Caki2 (cell line): ENCODE results near the gene CFAP45. TPM values are rescaled to one million over a fixed set of nuclear protein-coding genes. Genes with fewer than 3 reads are reported as not detected.

Experiments
- DNase-seq: peaks from one replicate; pipeline ENCODE4 v3.0.0-alpha.2; 2015; ENCODE audit warnings: low read depth
- in situ Hi-C: cut with HindIII; loops from 2 replicates; pipeline ENCODE4 v1.10.0; 2016; ENCODE audit warnings: low sequenced_read_pairs, low pct_unique_long_range_greater_than_20kb, mixed read lengths
- total RNA-seq: library from RNA; depleted of rRNA; stranded (reverse); fragments of >200 nt; shearing (Covaris generic); gene quantifications from 2 replicates; pipeline ENCODE4 v1.2.3, GENCODE V29; 2014; ENCODE audit warnings: low replicate concordance

Gene CFAP45
- total RNA-seq, 1 experiment from 2014 or later, result not detected

GRCh38 chr1:159927211-159927848 lies 27.4 kb upstream of the CFAP45 start:
- in situ Hi-C loops, result no loop called here

GRCh38 chr1:159925719-159926078 lies 25.7 kb upstream of the CFAP45 start:
- in situ Hi-C loops, result no loop called here
- DNase-seq, result no peak

More at GRCh38 chr1:159927211-159927848, 27.4 kb upstream of the CFAP45 start:
- no peak for DNase-seq

- DNase-seq, result peak; percentile 95
- in situ Hi-C loops, result no loop called here
These were observed 25.1 kb upstream of the CFAP45 start, which contains the start of gene TAGLN2 for GRCh38 chr1:159924791-159925718. TAGLN2 (minus strand) TSS chr1:159925507; CDS start chr1:159920509, 4,998 bp downstream.

- in situ Hi-C loops, result no loop called here
- peak; percentile 91 for DNase-seq
These were observed 24.2 kb upstream of the CFAP45 start for GRCh38 chr1:159924025-159924790.

DNA sequence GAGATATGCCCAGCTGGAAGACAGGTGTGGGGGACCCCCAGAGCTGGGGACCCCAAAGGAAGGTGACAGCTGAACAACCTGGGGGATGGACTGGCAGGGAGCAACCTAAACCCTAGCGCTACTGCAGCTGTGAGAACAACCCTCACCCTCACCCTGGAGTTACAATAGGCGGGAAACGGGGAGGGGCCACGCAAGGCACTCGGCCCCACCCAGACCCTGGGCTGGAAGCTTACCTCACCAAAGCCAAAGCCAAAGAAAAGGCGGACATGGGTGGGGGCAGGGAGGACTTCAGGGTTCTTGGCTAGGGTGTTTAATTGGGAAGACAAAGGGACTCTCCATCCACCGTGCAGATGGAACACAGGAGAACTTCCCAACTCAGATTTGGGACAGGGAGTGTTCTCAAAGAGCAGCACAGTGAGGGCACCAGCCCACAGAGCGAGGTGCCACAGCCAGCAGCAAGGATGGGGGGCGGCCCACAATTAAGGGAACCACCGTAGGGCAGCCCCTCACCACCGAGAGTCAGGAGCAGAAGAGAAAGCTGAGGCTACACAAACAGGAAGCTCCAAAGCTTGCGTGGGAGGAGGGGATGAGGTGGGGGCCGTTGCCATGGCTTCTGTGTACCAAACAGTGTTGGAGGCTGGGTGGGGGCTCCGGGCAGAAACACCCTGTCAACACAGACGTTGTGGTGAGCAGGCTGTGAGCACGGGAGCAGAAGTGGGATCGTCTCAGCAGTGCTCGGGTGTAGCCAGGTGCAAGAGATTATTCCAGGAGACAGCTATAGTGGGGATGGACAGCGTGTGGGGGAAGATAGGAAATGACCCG lies 23.4 kb upstream of the CFAP45 start:
- DNase-seq, result peak; percentile 89
- in situ Hi-C loops, result no loop called here

- in situ Hi-C loops, result no loop called here
- no peak for DNase-seq
These were observed 22.7 kb upstream of the CFAP45 start for GRCh38 chr1:159922511-159923202.

DNA sequence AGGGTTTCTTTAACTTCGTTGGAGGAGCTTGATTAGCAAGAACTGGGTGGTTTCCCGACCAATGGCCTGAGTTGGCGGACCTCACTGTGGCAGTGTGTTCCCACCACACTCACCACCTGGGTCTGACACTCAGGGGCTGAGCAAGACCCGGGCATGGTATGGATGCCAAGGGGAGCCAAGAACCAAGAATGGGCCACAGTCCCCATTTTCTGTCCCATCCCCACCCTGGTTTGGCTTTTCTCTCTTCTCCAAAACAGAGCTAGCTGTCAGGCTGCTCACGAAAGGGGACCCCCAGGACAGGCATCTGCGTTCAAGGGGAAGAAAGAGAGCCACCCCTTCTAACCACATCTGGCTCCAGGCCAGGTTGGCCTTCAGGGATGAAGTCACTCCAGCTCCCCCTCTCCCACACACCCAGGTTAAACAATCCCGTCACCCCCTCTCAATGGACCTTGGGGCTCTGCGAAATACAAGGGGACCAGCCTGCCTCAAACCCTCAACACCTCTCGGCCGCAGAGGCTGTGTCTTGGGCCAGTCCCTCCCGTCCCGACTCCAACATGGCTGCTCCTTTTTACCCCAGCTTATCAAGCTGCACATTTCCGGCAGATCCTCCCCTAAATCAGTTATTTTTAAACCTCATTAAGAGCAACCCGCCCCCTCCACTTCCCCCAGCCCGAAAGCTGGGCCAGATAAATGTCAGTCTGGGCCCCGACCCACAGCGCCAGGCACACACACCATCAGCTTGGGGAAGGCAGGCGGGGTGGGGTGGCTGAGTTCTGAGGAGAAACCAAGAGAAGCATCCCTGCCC lies 21.9 kb upstream of the CFAP45 start:
- DNase-seq, result no peak
- in situ Hi-C loops, result no loop called here

DNA sequence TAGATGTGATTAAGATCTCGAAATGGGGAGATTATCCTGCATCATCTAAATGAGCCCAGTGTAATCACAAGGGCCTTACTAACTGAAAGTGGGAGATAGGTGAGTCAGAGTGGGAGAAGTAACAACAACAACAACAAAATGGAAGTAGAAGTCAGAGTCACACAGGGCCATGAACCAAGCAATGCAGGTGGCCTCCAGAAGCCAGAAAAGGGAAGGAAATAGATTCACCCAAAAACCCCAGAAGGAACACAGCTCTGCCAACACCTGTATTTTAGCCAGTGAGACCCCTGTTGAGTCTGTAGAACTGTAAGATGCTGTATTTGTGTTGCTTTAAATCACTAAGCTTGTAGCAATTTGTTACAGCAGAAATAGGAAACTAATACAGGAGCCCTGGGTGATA lies 21.3 kb upstream of the CFAP45 start:
- DNase-seq, result no peak
- in situ Hi-C loops, result no loop called here

- in situ Hi-C loops, result no loop called here
- no peak for DNase-seq
These were observed 20.7 kb upstream of the CFAP45 start for GRCh38 chr1:159920651-159921050.

GRCh38 chr1:159920202-159920601 lies 20.2 kb upstream of the CFAP45 start:
- no peak for DNase-seq
- in situ Hi-C loops, result no loop called here

DNA sequence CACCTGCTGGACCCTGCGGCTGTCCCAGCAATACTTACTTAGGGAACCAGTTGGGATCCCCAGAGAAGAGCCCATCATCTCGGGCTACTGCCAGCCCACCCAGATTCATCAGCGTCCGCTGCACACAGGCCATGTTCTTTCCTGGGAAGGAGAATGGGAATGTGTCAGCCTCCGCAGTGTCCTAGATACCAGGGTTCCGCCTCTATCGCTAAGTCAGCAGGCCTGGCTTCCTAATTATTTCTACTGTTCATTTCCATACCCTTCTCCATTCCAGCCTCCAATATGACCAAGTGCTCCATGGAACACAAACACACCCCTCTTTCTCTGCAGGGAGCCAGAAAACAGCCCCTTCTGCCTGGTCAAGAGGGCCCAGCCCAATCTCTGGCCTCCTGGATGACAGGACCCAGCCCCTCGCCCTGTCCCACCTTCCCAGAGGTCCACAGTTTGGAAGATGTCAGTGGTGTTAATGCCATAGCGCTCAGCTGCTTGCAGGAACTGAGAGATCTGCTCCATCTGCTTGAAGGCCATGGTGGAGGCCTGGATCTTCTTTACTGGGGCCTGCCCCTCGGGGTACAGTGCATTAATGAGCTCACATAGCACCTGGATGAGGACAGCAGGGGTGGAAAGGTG lies 19.4 kb upstream of the CFAP45 start:
- in situ Hi-C loops, result no loop called here
- DNase-seq, result no peak

GRCh38 chr1:159918352-159919200 lies 18.6 kb upstream of the CFAP45 start:
- in situ Hi-C loops, result no loop called here
- DNase-seq, result no peak

DNA sequence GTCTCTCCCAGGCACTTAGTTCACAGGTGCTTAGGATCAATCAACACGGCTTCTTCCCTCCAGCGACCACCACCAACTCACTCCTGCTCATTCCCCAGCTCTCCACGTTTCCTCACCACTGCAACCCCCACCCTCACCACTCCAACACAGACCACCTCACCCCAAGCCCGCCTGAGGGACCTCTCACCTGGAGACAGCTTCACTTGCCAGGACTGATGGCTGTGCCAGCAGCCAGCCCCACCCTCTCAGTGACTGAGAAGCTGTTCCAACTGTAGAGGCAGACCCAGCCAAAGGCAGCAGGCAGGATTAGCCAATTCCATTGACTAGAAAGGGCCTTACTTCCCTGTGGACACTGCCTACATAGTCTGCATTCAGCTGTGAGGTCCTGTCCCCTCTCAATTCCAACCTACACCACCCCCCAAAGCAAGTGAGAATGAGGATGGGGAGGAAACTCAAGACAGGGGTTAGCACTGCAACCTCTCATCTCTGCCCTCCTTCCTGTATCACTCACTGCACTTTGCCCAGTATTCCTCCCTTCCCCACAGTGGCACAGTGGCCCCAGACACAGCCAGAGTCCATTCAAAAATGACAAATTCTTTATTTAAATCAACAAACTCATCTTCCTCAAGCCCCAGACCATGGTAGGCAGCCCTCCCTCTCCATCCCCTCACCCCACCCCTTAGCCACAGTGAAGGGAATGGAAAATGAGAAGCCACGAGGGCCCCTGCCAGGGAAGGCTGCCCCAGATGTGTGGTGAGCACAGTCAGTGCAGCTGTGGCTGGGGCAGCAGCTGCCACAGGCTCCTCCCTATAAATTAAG lies 17.8 kb upstream of the CFAP45 start:
- in situ Hi-C loops, result no loop called here
- DNase-seq, result no peak

DNA sequence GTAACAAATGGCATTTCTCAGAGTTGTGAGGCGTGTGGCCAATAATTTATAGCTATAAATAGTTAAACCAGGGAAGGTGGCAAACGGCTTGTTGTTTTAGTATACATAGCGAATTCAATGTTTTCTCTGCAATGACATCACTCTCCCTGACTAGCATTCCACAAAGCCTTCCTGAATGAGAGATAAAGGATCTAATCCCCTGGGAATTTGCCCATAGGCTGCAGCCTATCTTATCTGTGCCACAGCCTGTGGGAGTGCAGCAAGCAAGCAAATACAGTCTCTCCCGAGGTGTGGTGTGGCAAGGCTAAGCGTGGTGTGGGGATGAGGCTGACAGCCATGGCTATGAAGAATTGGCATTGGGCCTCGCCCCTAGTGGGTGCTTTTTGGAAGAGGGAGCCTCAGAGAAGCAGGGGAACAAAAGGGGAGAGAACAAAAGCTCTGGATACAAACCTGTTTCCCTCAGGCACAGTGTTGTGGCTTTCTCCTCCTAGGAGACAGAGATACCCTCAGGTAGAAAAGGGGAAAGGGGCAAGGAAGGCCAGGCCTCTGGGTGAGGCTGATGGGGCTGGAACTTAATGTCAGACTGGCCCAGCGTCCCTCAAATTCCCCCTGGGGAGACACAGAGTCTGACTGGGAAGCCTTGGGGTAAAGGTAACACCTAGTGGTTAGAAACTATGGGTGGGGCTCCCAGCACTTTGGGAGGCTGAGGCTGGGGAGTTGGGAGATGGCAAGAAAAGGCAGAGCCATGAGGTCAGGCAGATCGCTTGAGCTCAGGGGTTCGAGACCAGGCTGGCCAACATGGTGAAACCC lies 16.5 kb upstream of the CFAP45 start:
- in situ Hi-C loops, result no loop called here
- DNase-seq, result peak; percentile 87
